C4-2B (cell line): ENCODE results near the gene GRM2.

Source experiments
- ZFX ChIP-seq: fragments of 450-650 bp; IDR thresholded peaks from 2 replicates; pipeline ENCODE4 v1.6.1; 2017
- TF ChIP-seq, protein P1 (sequence below): fragments of 450-650 bp; conservative IDR thresholded peaks from 2 replicates; pipeline ENCODE4 v1.5.1; 2017; ENCODE audit warnings: mild to moderate bottlenecking

DNA sequence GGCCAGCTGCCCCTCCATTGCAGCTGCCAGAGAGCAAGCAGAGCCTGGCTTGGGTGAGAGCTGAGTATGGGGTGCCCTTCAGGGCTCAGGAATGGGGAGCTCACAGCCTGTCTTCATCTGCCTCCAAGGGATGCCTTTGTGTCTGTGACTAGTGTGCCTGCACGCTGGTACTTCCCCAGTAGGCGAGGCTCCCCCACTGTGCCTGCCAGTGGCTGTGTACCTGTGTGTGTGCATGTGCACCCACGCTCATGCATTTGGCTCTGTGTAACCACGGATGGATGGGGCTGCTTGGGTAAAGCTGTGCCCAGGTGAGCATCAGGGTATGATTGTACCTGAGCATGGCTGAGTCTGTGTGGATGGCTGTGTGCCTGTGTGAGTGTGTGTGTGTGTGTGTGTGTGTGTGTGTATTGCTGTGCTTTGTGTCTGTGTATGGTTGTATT, 2.3 kb upstream of the GRM2 start:
- TF ChIP-seq, protein P1, sequence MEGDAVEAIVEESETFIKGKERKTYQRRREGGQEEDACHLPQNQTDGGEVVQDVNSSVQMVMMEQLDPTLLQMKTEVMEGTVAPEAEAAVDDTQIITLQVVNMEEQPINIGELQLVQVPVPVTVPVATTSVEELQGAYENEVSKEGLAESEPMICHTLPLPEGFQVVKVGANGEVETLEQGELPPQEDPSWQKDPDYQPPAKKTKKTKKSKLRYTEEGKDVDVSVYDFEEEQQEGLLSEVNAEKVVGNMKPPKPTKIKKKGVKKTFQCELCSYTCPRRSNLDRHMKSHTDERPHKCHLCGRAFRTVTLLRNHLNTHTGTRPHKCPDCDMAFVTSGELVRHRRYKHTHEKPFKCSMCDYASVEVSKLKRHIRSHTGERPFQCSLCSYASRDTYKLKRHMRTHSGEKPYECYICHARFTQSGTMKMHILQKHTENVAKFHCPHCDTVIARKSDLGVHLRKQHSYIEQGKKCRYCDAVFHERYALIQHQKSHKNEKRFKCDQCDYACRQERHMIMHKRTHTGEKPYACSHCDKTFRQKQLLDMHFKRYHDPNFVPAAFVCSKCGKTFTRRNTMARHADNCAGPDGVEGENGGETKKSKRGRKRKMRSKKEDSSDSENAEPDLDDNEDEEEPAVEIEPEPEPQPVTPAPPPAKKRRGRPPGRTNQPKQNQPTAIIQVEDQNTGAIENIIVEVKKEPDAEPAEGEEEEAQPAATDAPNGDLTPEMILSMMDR = no peak
- no peak for TF ChIP-seq ZFX
